Activated CD8-positive, alpha-beta memory T cell treated with anti-CD3 and anti-CD28 coated beads for 36 hours (primary cell): ENCODE data around the gene CYP2U1. TPM values are rescaled to one million over a fixed set of nuclear protein-coding genes. Genes with fewer than 3 reads are reported as not detected.
"Not testable (repeated sequence)": the region's sequence is repeated elsewhere in the genome, so short reads cannot be mapped to it uniquely, and the experiment has no call there.

Experiments used
- CTCF ChIA-PET: fragments of 350-600 bp; sonication (Branson Sonifier 250); formaldehyde crosslinking; loops from one replicate; lab custom pipeline; 2021; ENCODE audit warnings: antibody characterized with exemption; lab: Charles Lee
- POLR2A ChIA-PET: fragments of 350-600 bp; sonication (Branson Sonifier 250); formaldehyde crosslinking; loops from one replicate; lab custom pipeline; 2021; ENCODE audit warnings: antibody characterized with exemption; lab: Charles Lee
- total RNA-seq, 2 experiments: library from RNA; stranded (reverse); gene quantifications; one replicate each; pipeline ENCODE4 v1.2.3, GENCODE V29; 2021

CYP2U1 gene
- 1 to 10 TPM; 2.9 to 3.1 TPM for total RNA-seq

- ChIA-PET POLR2A (interaction anchor here (0.9 kb wide), 1 partner anchor 211 kb away, joined by 3 read pairs; the partner anchor contains the start of gene PAPSS1), CTCF (no interaction called here)
Measured at GRCh38 chr4:107930821-107931774, at the start of gene CYP2U1. Gene CYP2U1 (plus strand): TSS chr4:107931549. CDS start chr4:107931644, 95 bp downstream.

- ChIA-PET CTCF (no interaction called here), POLR2A (no interaction called here)
Measured at GRCh38 chr4:107885865-107886264, 45.5 kb upstream of the CYP2U1 start.

GRCh38 chr4:107888237-107888636 lies 43.1 kb upstream of the CYP2U1 start:
- POLR2A ChIA-PET = interaction anchor here (0.6 kb wide), 1 partner anchor 66 kb away, joined by 3 read pairs; no protein-coding TSS in a partner anchor

GRCh38 chr4:107890779-107891178 lies 40.6 kb upstream of the CYP2U1 start:
- ChIA-PET POLR2A (no interaction called here), CTCF (no interaction called here)

More at GRCh38 chr4:107888237-107888636, 43.1 kb upstream of the CYP2U1 start:
- CTCF ChIA-PET = no interaction called here

- POLR2A ChIA-PET = no interaction called here
- CTCF ChIA-PET = no interaction called here
Measured at GRCh38 chr4:107891299-107891698, 40.0 kb upstream of the CYP2U1 start.

- POLR2A ChIA-PET = no interaction called here
- CTCF ChIA-PET = no interaction called here
Measured at GRCh38 chr4:107893171-107894137, 37.9 kb upstream of the CYP2U1 start.

GRCh38 chr4:107894138-107894603 lies 37.2 kb upstream of the CYP2U1 start:
- ChIA-PET CTCF (no interaction called here), POLR2A (no interaction called here)

GRCh38 chr4:107896158-107896645 lies 35.1 kb upstream of the CYP2U1 start:
- POLR2A ChIA-PET = no interaction called here

GRCh38 chr4:107896646-107897045 lies 34.7 kb upstream of the CYP2U1 start:
- ChIA-PET POLR2A (no interaction called here), CTCF (no interaction called here)

More at GRCh38 chr4:107896158-107896645, 35.1 kb upstream of the CYP2U1 start:
- CTCF ChIA-PET = no interaction called here

- ChIA-PET POLR2A (no interaction called here), CTCF (no interaction called here)
Measured at GRCh38 chr4:107897823-107898222, 33.5 kb upstream of the CYP2U1 start.

GRCh38 chr4:107900067-107900466 lies 31.3 kb upstream of the CYP2U1 start:
- CTCF ChIA-PET = no interaction called here
- POLR2A ChIA-PET = no interaction called here

- CTCF ChIA-PET = no interaction called here
- POLR2A ChIA-PET = no interaction called here
Measured at GRCh38 chr4:107900508-107900907, 30.8 kb upstream of the CYP2U1 start.

- ChIA-PET CTCF (no interaction called here), POLR2A (no interaction called here)
Measured at GRCh38 chr4:107901213-107901934, 30.0 kb upstream of the CYP2U1 start.

GRCh38 chr4:107902715-107903114 lies 28.6 kb upstream of the CYP2U1 start:
- CTCF ChIA-PET = no interaction called here

GRCh38 chr4:107905082-107905481 lies 26.3 kb upstream of the CYP2U1 start:
- CTCF ChIA-PET, POLR2A ChIA-PET: not testable (repeated sequence)

More at GRCh38 chr4:107902715-107903114, 28.6 kb upstream of the CYP2U1 start:
- POLR2A ChIA-PET = no interaction called here

- POLR2A ChIA-PET = interaction anchor here (0.6 kb wide), 1 partner anchor 250 kb away, joined by 3 read pairs; no protein-coding TSS in a partner anchor
- CTCF ChIA-PET = no interaction called here
Measured at GRCh38 chr4:107906458-107907100, 24.8 kb upstream of the CYP2U1 start.

- ChIA-PET POLR2A (no interaction called here), CTCF (no interaction called here)
Measured at GRCh38 chr4:107908377-107908776, 23.0 kb upstream of the CYP2U1 start.

- ChIA-PET POLR2A (no interaction called here), CTCF (interaction anchor here (0.7 to 1.3 kb wide), 2 partner anchors 16 to 155 kb away, joined by 3 to 6 read pairs; no protein-coding TSS in a partner anchor)
Measured at GRCh38 chr4:107913283-107913899, 18.0 kb upstream of the CYP2U1 start.
